ENCODE measurements around the gene HOOK2. TPM values are rescaled to one million over a fixed set of nuclear protein-coding genes. Genes with fewer than 3 reads are reported as not detected.
"Not testable (repeated sequence)": the region's sequence is repeated elsewhere in the genome, so short reads cannot be mapped to it uniquely, and the experiment has no call there.

HOOK2 gene
- total RNA-seq, 2 donors from 2014 or later: 19.5 to 20.7 TPM

DNA sequence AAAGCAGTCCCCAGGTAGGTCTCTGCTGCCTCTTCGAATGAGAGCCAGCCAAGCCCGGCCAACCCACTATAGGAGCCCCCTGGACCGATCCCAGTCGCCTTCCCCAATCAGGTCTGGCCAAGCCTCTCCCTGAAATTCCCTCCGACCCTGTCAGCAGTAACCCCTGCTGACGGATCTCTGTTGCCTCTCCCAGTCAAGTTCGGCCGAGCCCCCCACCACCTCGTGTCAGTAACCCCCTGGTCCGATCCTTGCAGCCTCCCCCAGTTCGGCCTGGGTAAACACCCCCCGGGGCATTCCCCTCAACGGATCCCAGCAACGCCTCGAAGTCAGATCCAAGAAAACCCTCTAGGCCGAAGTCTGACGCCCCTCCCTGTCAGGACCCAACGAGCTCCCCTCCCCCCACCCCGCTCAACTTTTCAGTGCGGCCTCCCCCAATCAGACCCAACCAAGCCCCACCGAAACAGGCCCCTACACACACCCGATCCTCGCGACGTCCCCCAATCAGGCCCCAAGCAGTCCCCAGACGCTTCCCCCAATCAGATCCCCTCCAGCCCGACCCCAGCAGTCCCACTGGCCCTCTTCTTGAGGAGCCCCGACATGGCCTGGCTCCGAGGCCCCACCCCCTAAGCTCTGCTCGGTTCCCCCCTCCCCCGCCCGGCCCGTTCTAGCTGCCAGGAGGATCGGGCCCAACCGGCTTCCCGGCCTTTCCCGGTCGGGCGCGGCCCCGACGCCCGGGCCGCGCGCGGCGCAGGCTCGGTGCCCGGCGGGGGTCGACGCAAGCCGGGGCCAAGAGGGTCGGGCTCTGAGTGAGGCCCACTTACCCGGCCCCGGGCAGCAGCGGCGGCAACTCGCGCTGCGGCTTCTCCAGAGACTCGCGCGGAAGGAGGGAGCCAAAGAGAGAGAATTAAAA, 53.4 kb downstream of the HOOK2 start:
- H3K27me3 Mint-ChIP-seq: no peaks in the 10 kb centered on the region
- peaks cover 40 to 48% of the 10 kb centered on the region in 2 donors for H3K4me1 Mint-ChIP-seq (ENCODE audit: low read depth in 2 of 2)

DNA sequence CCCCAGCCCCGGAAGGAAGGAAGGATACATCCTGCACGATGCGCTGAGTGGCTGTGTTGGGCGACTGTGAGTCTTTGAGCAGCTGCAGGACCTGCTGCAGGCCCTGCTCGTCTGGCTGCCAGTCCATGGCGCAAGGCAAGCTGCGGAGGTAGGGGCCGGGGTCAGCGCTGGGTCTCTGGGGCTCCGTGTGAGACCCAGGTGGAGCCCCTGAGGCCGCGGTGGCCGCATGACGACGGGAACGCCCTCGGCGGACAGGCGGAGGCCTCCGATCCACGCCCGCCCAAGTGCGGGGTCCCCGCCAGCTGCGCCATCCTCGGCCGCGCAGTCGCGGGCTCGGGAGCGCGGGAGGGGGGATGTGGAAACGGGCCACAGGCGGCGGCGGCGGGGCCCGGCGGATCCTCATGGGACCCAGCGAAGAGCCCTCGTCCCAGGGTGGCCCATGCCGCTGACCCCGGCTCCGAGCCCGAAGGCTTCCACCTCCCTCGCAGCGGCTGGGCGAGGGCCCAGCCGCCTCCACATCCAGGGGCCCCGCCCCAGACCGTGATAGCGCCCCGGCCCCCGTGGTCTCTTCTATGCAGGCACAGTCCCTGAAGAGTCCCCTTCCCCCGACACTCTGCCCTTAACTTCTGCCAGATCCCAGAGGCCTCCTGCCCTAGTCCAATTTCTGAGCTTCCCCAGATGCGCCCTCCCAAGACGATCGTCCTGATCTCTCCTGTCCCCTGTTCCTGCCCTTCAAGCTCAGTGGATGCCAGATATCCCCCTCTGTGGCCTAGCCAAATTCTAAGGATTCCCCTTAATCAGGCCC, 54.3 kb downstream of the HOOK2 start:
- H3K4me1 Mint-ChIP-seq (ENCODE audit: low read depth in 2 of 2): peaks cover 42 to 43% of the 10 kb centered on the region in 2 donors
- no peaks in the 10 kb centered on the region for H3K9me3 Mint-ChIP-seq
- H3K4me3 Mint-ChIP-seq: peak overlapping the region; percentile 99
- H3K27ac Mint-ChIP-seq: peak overlapping the region; percentile 94 to 97
- H3K27me3 Mint-ChIP-seq: no peaks in the 10 kb centered on the region
- no peak for DNase-seq (ENCODE audit: low spot score)
- ATAC-seq: no peak
- H3K36me3 Mint-ChIP-seq: peaks cover 8% of the 10 kb centered on the region

More for the DNA sequence above, 53.4 kb downstream of the HOOK2 start:
- Mint-ChIP-seq H3K27ac (peak overlapping the region; percentile 94 to 97), H3K9me3 (no peaks in the 10 kb centered on the region), H3K36me3 (peaks cover 13% of the 10 kb centered on the region), H3K4me3 (peak overlapping the region; percentile 99)
- ATAC-seq (peak; percentile 69 to 72), DNase-seq (ENCODE audit: low spot score) (peak; percentile 76)

DNA sequence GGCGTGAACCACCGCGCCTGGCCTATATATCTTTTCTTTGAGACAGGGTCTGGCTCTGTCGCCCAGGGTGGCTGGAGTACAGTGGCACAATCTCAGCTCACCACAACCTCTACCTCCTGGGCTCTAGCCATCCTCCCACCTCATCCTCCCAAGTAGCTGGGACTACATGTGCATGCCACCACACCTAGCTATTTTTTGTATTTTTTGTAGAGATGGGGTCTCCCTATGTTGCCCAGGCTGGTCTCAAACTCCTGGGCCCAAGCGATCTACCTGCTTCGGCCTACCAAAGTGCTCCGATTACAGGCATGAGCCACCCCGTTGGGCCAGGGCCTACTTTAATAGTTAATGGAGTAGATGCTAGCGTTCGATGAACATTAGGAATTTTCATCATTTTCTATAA, 55.1 kb downstream of the HOOK2 start:
- peaks cover 8% of the 10 kb centered on the region for H3K36me3 Mint-ChIP-seq
- peak overlapping the region; percentile 81 for H3K4me3 Mint-ChIP-seq
- DNase-seq (ENCODE audit: low spot score) (no peak), ATAC-seq (no peak)
- H3K27me3 Mint-ChIP-seq: no peaks in the 10 kb centered on the region
- peaks cover 42 to 43% of the 10 kb centered on the region in 2 donors for H3K4me1 Mint-ChIP-seq (ENCODE audit: low read depth in 2 of 2)
- peak overlapping the region; percentile 31 to 70 for H3K27ac Mint-ChIP-seq
- no peaks in the 10 kb centered on the region for H3K9me3 Mint-ChIP-seq

DNA sequence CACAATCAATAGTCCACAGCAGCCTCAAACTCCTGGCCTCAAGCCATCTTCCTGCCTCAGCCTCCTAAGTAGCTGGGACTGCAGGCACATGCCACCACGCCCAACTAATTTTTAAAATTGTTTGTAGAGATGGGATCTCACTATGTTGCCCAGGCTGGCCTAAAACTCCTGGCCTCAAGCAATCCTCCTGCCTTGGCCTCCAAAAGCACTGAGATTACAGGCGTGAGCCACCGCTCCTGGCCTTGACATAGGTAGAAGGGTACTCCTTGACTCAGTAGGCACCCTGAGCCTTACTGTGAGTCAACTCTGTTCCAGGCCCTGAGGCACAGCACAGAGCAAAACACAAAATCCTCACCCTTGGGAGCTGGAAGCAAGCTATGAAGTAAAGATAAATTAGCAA, 59.4 kb downstream of the HOOK2 start:
- ATAC-seq (no peak), DNase-seq (ENCODE audit: low spot score) (no peak)
- Mint-ChIP-seq H3K9me3 (no peaks in the 10 kb centered on the region), H3K4me3 (no peak overlapping the region), H3K27ac (peak overlapping the region in 1 of 2 donors; percentile 59), H3K4me1 (ENCODE audit: low read depth in 2 of 2) (peaks cover 14 to 22% of the 10 kb centered on the region in 2 donors), H3K36me3 (no peaks in the 10 kb centered on the region), H3K27me3 (no peaks in the 10 kb centered on the region)

DNA sequence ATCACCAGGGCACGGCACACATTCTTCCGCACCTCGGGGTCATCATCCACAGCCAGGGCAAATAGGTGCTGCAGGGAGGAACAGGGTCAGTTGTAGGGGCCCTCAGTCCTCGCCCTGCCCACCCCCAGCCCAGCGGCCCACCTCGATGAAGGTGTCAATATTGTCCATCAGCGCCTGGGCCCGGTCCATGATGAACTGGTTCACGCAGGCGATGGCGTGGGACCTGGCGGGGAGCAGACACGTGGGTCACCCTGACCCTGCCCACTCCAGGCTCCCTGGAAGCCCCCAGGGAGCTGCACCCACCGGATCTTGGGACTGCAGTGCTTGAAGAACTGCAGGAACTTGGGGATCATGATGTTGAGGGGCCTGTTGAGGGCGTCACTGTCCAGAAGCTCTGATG, 60.2 kb downstream of the HOOK2 start:
- no peaks in the 10 kb centered on the region for H3K27me3 Mint-ChIP-seq
- no peak for ATAC-seq
- H3K4me3 Mint-ChIP-seq: no peak overlapping the region
- peaks cover 8 to 16% of the 10 kb centered on the region in 2 donors for H3K4me1 Mint-ChIP-seq (ENCODE audit: low read depth in 2 of 2)
- no peak for DNase-seq (ENCODE audit: low spot score)
- no peak overlapping the region for H3K27ac Mint-ChIP-seq
- H3K36me3 Mint-ChIP-seq: no peaks in the 10 kb centered on the region
- H3K9me3 Mint-ChIP-seq: no peaks in the 10 kb centered on the region

DNA sequence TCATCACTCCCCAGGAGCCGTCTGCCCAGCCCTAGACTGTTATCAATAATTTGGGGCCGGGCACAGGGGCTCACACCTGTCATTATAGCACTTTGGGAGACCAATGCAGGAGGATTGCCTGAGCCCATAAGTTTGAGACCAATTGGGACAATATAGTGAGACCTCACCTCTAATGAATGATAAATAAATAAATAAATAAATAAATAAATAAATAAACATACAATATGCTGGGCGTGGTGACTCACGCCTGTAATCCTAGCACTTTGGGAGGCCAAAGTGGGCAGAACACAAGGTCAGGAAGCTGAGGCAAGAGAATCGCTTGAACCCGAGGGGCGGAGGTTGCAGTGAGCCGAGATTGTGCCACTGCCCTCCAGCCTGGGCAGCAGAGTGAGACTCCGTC, 62.0 kb downstream of the HOOK2 start:
- H3K4me3 Mint-ChIP-seq; H3K36me3 Mint-ChIP-seq; H3K9me3 Mint-ChIP-seq; H3K27ac Mint-ChIP-seq; H3K27me3 Mint-ChIP-seq; DNase-seq (ENCODE audit: low spot score): not testable (repeated sequence)
- peak in 1 of 2 donors; percentile 21 for ATAC-seq
- peaks cover 0 to 11% of the 10 kb centered on the region in 2 donors for H3K4me1 Mint-ChIP-seq (ENCODE audit: low read depth in 2 of 2)

Other genes starting within 250 kb of the HOOK2 start
- gene ZNF564, start 224.1 kb downstream of the HOOK2 start, total RNA-seq: 10 to 100 TPM; 12.5 to 13.2 TPM
- 10 to 100 TPM; 12.5 to 15.6 TPM for gene ZNF490, start 164.7 kb downstream of the HOOK2 start, total RNA-seq
- gene ZNF791, start 164.6 kb downstream of the HOOK2 start, total RNA-seq: 10 to 100 TPM; 28.7 to 29.1 TPM
- 100 to 1,000 TPM; 135 to 199 TPM for gene MAN2B1, start 108.8 kb downstream of the HOOK2 start, total RNA-seq
- 10 to 100 TPM; 18.6 to 25.1 TPM for gene WDR83, start 108.7 kb downstream of the HOOK2 start, total RNA-seq
- 100 to 1,000 TPM; 127 to 148 TPM for gene DHPS, start 93.7 kb downstream of the HOOK2 start, total RNA-seq
- not detected for gene GNG14, start 87.6 kb downstream of the HOOK2 start, total RNA-seq
- gene FBXW9, start 78.9 kb downstream of the HOOK2 start, total RNA-seq: 10 to 100 TPM in 1 of 2 donors, 1 to 10 TPM in 1; 5.6 to 15.4 TPM
- 100 to 1,000 TPM in 1 of 2 donors, 10 to 100 TPM in 1; 76.9 to 229 TPM for gene TNPO2, start 51.6 kb downstream of the HOOK2 start, total RNA-seq
- 100 to 1,000 TPM; 154 to 196 TPM for gene TRIR, start 40.9 kb downstream of the HOOK2 start, total RNA-seq
- gene GET3, start 38.1 kb downstream of the HOOK2 start, total RNA-seq: 10 to 100 TPM; 48.9 to 70.8 TPM
- gene BEST2, start 23.8 kb downstream of the HOOK2 start, total RNA-seq: not detected
- 100 to 1,000 TPM; 252 to 329 TPM for gene JUNB, start 15.9 kb upstream of the HOOK2 start, total RNA-seq
- 100 to 1,000 TPM; 150 to 226 TPM for gene PRDX2, start 26.2 kb upstream of the HOOK2 start, total RNA-seq
- 10 to 100 TPM in 1 of 2 donors, 1 to 10 TPM in 1; 8.7 to 19.5 TPM for gene THSD8, start 26.5 kb upstream of the HOOK2 start, total RNA-seq
- gene RNASEH2A, start 31.0 kb upstream of the HOOK2 start, total RNA-seq: 10 to 100 TPM; 20.8 to 63.5 TPM
- gene RTBDN, start 59.0 kb upstream of the HOOK2 start, total RNA-seq: not detected
- gene MAST1, start 63.0 kb upstream of the HOOK2 start, total RNA-seq: under 1 TPM in 1 of 2 donors, not detected in 1; 0.31 TPM
- 10 to 100 TPM; 30.3 to 32.7 TPM for gene DNASE2, start 105.9 kb upstream of the HOOK2 start, total RNA-seq
- gene KLF1, start 111.6 kb upstream of the HOOK2 start, total RNA-seq: under 1 TPM; 0.52 to 0.89 TPM
- gene GCDH, start 115.6 kb upstream of the HOOK2 start, total RNA-seq: 10 to 100 TPM; 41.5 to 77.2 TPM
- gene SYCE2, start 143.7 kb upstream of the HOOK2 start, total RNA-seq: 1 to 10 TPM in 1 of 2 donors, under 1 TPM in 1; 0.78 to 1.1 TPM
- gene FARSA, start 158.2 kb upstream of the HOOK2 start, total RNA-seq: 100 to 1,000 TPM; 130 to 196 TPM
- 1,000 to 10,000 TPM; 1,328 to 1,513 TPM for gene CALR, start 163.1 kb upstream of the HOOK2 start, total RNA-seq
- 100 to 1,000 TPM; 112 to 148 TPM for gene RAD23A, start 170.3 kb upstream of the HOOK2 start, total RNA-seq
- gene GADD45GIP1, start 181.7 kb upstream of the HOOK2 start, total RNA-seq: 10 to 100 TPM; 15.9 to 32.3 TPM
- gene DAND5, start 194.0 kb upstream of the HOOK2 start, total RNA-seq: not detected
- gene NFIX, start 219.9 kb upstream of the HOOK2 start, total RNA-seq: under 1 TPM; 0.31 to 0.89 TPM

Data from natural killer cell treated with Interleukin-12 subunit alpha and Interleukin-12 subunit beta and Interleukin-15 and Interleukin-18, amount 100 ng/mL, for 72 hours (primary cell).